MCF 10A (cell line): ENCODE measurements around the gene PCNX2. TPM values are rescaled to one million over a fixed set of nuclear protein-coding genes. Genes with fewer than 3 reads are reported as not detected.

Source experiments
- BruUV-seq: library from RNA; stranded (reverse); fragments of 400-500 nt; replicated peaks from 2 replicates; lab custom pipeline; 2021; lab: Mats Ljungman, UMichigan
- CTCF ChIA-PET: fragments of 300-600 bp; sonication (Branson Sonifier 250); formaldehyde crosslinking; extraction: SDS; loops from one replicate; lab custom pipeline; 2021; ENCODE audit warnings: antibody characterized with exemption, inconsistent platforms; lab: Yijun Ruan, JAX
- POLR2A ChIA-PET: fragments of 300-600, 350-650 bp; sonication (Branson Sonifier 250); formaldehyde crosslinking; extraction: SDS; loops from one replicate; lab custom pipeline; 2020; ENCODE audit warnings: antibody characterized with exemption, inconsistent platforms; lab: Yijun Ruan, JAX
- DNase-seq: peaks from one replicate; pipeline ENCODE4 v3.0.0-alpha.2; 2018; ENCODE audit not compliant: unreplicated experiment
- H3K27ac Mint-ChIP-seq: one replicate; pipeline ENCODE4 v1.8.0; 2022; ENCODE audit warnings: mild to moderate bottlenecking, low read depth, mixed read lengths; ENCODE audit not compliant: unreplicated experiment
- H3K27me3 Mint-ChIP-seq: one replicate; pipeline ENCODE4 v1.8.0; 2022; ENCODE audit warnings: mixed read lengths; ENCODE audit not compliant: insufficient read depth, unreplicated experiment
- H3K36me3 Mint-ChIP-seq: one replicate; pipeline ENCODE4 v1.8.0; 2022; ENCODE audit warnings: mild to moderate bottlenecking, moderate library complexity, mixed read lengths; ENCODE audit not compliant: insufficient read depth, unreplicated experiment
- H3K4me1 Mint-ChIP-seq: one replicate; pipeline ENCODE4 v1.8.0; 2022; ENCODE audit warnings: mixed read lengths; ENCODE audit not compliant: insufficient read depth, unreplicated experiment
- H3K4me3 Mint-ChIP-seq: one replicate; pipeline ENCODE4 v1.8.0; 2022; ENCODE audit warnings: mild to moderate bottlenecking, moderate library complexity, mixed read lengths; ENCODE audit not compliant: unreplicated experiment
- H3K9me3 Mint-ChIP-seq: one replicate; pipeline ENCODE4 v1.8.0; 2022; ENCODE audit warnings: mixed read lengths; ENCODE audit not compliant: unreplicated experiment
- CTCF ChIP-seq: fragments of 200-600 bp; IDR thresholded peaks from one replicate; pipeline ENCODE4 v1.8.0; 2022; ENCODE audit warnings: antibody characterized with exemption, mild to moderate bottlenecking; ENCODE audit not compliant: unreplicated experiment
- intact Hi-C: fragments of 100-400 bp; cut with micrococcal nuclease; formaldehyde crosslinking; loops from 2 replicates; pipeline ENCODE4 v1.14.1; 2022
- total RNA-seq: library from RNA; stranded (reverse); gene quantifications from 2 replicates; pipeline ENCODE4 v1.2.3, GENCODE V29; 2022

The PCNX2 gene
- total RNA-seq, 1 experiment from 2014 or later = 80.5 TPM

GRCh38 chr1:232978091-232978634, 317.4 kb downstream of the PCNX2 start:
- Mint-ChIP-seq H3K9me3 (peaks cover 14% of the 10 kb centered on the region), H3K4me1 (peaks cover 12% of the 10 kb centered on the region), H3K4me3 (no peak overlapping the region), H3K27ac (no peak overlapping the region), H3K36me3 (peaks cover 91% of the 10 kb centered on the region), H3K27me3 (no peaks in the 10 kb centered on the region)
- POLR2A ChIA-PET = interaction anchor here (0.5 to 1.2 kb wide), 2 partner anchors 11 to 44 kb away, joined by 3 read pairs; no protein-coding TSS in a partner anchor
- TF ChIP-seq CTCF = no peak
- BruUV-seq = TSS peak; percentile 55
- intact Hi-C loops = no loop called here
- DNase-seq = no peak
- CTCF ChIA-PET = interaction anchor here (0.8 to 1.8 kb wide), 3 partner anchors 12 to 47 kb away, joined by 3 to 7 read pairs (median 3); no protein-coding TSS in a partner anchor

- H3K27ac Mint-ChIP-seq = no peak overlapping the region
- ChIA-PET POLR2A (interaction anchor here (0.8 to 2.1 kb wide), 3 partner anchors 11 to 73 kb away, joined by 3 to 6 read pairs (median 3); partner anchors contain the start of gene NTPCR), CTCF (interaction anchor here (1.2 kb wide), 1 partner anchor 12 kb away, joined by 3 read pairs; no protein-coding TSS in a partner anchor)
- intact Hi-C loops = no loop called here
- H3K4me3 Mint-ChIP-seq = no peak overlapping the region
- peaks cover 33% of the 10 kb centered on the region for H3K9me3 Mint-ChIP-seq
- DNase-seq = peak; percentile 27
- H3K4me1 Mint-ChIP-seq = peaks cover 12% of the 10 kb centered on the region
- no TSS peak for BruUV-seq
- peaks cover 100% of the 10 kb centered on the region for H3K36me3 Mint-ChIP-seq
- H3K27me3 Mint-ChIP-seq = no peaks in the 10 kb centered on the region
- TF ChIP-seq CTCF = no peak
Measured at GRCh38 chr1:232974971-232975370, 320.6 kb downstream of the PCNX2 start.

GRCh38 chr1:232973652-232974611, 321.6 kb downstream of the PCNX2 start:
- Mint-ChIP-seq H3K27ac (no peak overlapping the region), H3K4me3 (no peak overlapping the region), H3K36me3 (peaks cover 100% of the 10 kb centered on the region), H3K9me3 (peaks cover 33% of the 10 kb centered on the region), H3K4me1 (peaks cover 12% of the 10 kb centered on the region), H3K27me3 (no peaks in the 10 kb centered on the region)
- no peak for DNase-seq
- TF ChIP-seq CTCF = no peak
- ChIA-PET CTCF (interaction anchor here (1.0 kb wide), 1 partner anchor 36 kb away, joined by 4 read pairs; no protein-coding TSS in a partner anchor), POLR2A (interaction anchor here (0.6 to 2.1 kb wide), 6 partner anchors 9 to 327 kb away, joined by 3 to 6 read pairs (median 3); no protein-coding TSS in a partner anchor)
- intact Hi-C loops = no loop called here
- BruUV-seq = no TSS peak
